GM12891 (cell line): Measurements from ENCODE around the gene EVA1A.

ENCODE experiments used
- DNase-seq: peaks from one replicate; pipeline ENCODE4 v3.0.0; 2011; ENCODE audit warnings: low spot score; ENCODE audit not compliant: insufficient read length
- FAIRE-seq: peaks from 2 replicates; lab custom pipeline; 2011; peaks lifted over from hg19 to GRCh38; lab: Jason Lieb, UNC
- PAX5 ChIP-seq: IDR thresholded peaks from 2 replicates; pipeline ENCODE4 v1.6.1; 2011; ENCODE audit warnings: low read length, moderate library complexity, mild to moderate bottlenecking; ENCODE audit not compliant: insufficient read depth, severe bottlenecking
- POLR2A ChIP-seq: IDR thresholded peaks from 2 replicates; pipeline ENCODE4 v1.6.1; 2011; ENCODE audit warnings: low read depth, low read length, control low read depth
- POLR2AphosphoS5 ChIP-seq: IDR thresholded peaks from 2 replicates; pipeline ENCODE4 v1.6.1; 2011; ENCODE audit warnings: low read depth, low read length, control low read depth
- POU2F2 ChIP-seq: IDR thresholded peaks from 2 replicates; pipeline ENCODE4 v1.6.1; 2011; ENCODE audit warnings: low read depth, mild to moderate bottlenecking, control low read depth, low read length, moderate library complexity
- SPI1 ChIP-seq: IDR thresholded peaks from 2 replicates; pipeline ENCODE4 v1.6.1; 2011; ENCODE audit warnings: low read depth, low read length, control low read depth
- TAF1 ChIP-seq: IDR thresholded peaks from 2 replicates; pipeline ENCODE4 v1.6.1; 2011; ENCODE audit warnings: low read depth, low read length, control low read depth

Gene EVA1A

DNA sequence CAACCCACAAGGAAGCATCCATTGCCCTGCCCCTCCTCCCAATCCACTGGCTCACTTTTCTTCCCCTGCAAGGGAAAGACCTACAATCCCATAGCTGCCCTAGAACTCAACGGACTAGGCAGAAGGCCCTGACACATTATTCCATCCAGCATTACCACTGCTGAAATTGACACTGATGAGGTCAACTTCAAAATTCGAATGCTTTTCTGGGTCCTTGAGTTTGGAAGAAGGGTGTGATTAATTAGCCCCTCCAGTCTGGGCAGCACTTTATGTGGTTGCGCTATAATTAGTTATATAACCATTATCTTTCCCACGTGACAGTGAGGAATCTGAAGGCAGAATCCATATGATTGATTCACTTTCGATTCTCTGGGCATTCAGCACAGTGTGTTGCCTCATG, 55.7 kb downstream of the EVA1A start:
- TF ChIP-seq PAX5 (no peak), POU2F2 (no peak), POLR2AphosphoS5 (no peak), TAF1 (no peak), SPI1 (no peak), POLR2A (no peak)
- DNase-seq (no peak), FAIRE-seq (no peak)

DNA sequence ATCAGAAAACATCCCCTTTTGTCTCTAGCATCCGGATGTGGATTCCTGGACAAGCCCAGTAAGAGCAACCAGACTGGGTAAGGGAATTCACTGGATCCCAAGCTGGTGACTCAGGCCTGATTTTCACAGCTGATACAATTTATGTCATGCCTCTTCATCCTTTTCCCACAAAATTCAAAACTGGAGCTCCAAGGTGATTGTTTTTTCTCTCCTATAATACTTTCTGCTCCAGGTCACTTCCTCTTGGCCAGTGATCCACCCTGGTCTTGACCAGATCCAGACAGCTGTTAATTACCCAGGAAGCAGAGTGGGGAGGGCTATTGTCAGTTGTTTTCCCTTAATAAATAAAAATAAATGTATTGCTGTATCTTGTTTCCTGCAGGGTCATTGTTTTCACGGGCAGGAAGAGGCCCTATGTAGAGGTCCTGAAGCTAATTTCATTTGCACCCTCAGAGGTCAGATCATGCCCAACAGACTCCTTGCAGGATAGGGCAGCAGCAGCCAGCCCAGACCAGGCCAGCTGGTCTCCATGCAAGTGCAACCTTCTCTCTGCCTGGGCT, 57.6 kb downstream of the EVA1A start:
- FAIRE-seq: no peak
- DNase-seq: no peak
- no peak for TF ChIP-seq POLR2A
- TF ChIP-seq POLR2AphosphoS5: no peak
- TF ChIP-seq PAX5: no peak
- no peak for TF ChIP-seq SPI1
- no peak for TF ChIP-seq POU2F2
- TF ChIP-seq TAF1: no peak

DNA sequence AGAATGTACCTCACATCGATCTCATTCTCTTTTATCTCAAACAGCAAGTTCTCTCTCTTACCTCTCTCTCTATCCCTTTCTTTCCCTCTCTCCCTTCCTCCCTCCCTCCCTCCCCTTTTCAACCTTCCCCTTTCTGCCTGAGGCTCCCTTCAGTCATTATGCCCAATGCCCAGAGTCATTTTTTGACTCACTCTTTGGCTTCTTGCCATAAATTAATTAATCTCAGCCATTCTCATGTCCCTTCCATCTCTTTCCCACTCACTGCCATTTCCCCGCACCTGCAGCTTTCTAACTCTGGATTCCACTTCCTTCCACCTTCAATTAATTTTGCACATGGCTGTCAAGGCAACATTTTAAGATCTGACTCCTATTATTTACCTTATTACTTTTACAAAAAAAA, 60.1 kb downstream of the EVA1A start:
- no peak for DNase-seq
- TF ChIP-seq POLR2AphosphoS5 (no peak), PAX5 (no peak), SPI1 (no peak), POU2F2 (no peak), POLR2A (no peak), TAF1 (no peak)
- FAIRE-seq: no peak

DNA sequence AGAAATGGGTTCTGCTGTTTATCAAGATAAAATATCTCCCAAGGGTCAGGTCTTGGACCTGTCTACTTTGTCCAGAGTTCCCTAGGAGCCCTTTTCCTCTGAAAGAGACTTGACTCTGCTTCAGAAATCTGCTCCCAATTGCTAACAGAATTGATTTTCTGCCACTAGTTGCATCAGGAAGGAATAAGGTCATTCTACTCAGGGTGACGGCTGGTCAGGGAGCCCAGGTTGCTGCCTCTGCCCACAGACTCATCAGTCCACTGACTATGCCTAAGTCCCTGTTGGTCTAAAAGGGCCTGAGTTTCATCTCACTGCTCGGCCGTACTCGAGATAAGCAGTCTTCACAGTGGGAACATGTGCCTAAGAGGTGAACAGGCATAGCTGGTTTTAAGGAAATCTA, 61.2 kb downstream of the EVA1A start:
- no peak for TF ChIP-seq POLR2AphosphoS5
- TF ChIP-seq TAF1: no peak
- no peak for TF ChIP-seq SPI1
- TF ChIP-seq POLR2A: no peak
- no peak for TF ChIP-seq POU2F2
- TF ChIP-seq PAX5: no peak
- FAIRE-seq (no peak), DNase-seq (no peak)

DNA sequence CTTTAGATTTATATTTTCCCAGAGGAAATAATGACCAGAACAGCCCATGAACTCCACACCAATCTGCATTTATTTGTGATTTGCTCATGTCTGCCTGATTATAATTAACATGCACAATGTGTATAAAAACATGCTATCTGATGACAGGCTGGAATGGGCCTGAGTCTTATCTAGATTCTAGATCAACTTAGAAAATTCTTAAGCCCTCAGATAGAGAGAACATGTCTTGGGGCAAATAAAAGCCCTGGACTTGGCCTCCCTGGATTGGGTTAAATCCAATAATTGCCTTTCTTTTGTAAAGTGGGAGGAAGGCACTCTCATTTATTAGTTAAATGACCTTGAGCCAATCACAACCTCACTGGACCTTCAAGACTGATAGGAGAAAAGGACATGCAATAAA, 61.8 kb downstream of the EVA1A start:
- no peak for TF ChIP-seq POU2F2
- no peak for TF ChIP-seq POLR2AphosphoS5
- no peak for TF ChIP-seq TAF1
- no peak for TF ChIP-seq SPI1
- TF ChIP-seq POLR2A: no peak
- no peak for TF ChIP-seq PAX5
- DNase-seq: no peak
- no peak for FAIRE-seq

DNA sequence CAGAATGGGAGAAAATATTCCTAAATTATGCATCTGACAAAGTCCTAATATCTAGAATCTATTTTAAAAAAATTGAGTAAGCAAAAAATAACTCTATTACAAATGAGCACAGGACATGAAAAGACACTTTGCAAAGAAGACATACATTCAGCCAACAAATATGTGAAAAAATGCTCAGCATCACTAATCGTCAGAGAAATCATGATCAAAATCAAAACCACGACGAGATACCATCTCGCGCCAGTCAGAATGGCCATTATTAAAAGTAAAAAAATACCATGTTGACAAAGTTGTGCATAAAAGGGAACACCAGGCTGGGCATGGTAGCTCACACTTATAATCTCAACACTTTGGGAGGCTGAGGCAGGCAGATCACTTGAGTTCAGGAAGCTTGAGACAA, 63.5 kb downstream of the EVA1A start:
- FAIRE-seq: no peak
- no peak for DNase-seq
- no peak for TF ChIP-seq SPI1
- no peak for TF ChIP-seq POU2F2
- TF ChIP-seq POLR2A: no peak
- TF ChIP-seq PAX5: no peak
- TF ChIP-seq POLR2AphosphoS5: no peak
- TF ChIP-seq TAF1: no peak

DNA sequence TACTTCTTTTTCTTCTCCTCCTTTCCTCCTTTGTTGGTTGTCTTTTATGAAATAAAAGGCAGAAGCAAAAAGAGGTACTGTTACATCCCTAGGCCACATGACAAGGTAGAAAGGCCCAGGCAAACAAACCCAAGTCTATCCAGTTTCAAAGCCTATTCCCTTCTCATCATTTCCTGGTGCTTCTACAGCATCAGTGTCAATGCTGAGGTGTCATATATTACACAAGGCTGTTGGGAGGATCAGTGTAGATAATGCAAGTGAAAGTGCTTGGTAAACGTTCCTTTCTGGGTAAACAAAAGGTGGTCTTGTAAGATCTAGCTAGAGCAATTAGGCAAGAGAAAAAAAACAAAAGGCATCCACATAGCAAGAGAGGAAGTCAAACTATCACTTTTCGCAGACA, 64.9 kb downstream of the EVA1A start:
- DNase-seq: no peak
- TF ChIP-seq PAX5 (no peak), POLR2AphosphoS5 (no peak), TAF1 (no peak), SPI1 (no peak), POLR2A (no peak), POU2F2 (no peak)
- FAIRE-seq: no peak

DNA sequence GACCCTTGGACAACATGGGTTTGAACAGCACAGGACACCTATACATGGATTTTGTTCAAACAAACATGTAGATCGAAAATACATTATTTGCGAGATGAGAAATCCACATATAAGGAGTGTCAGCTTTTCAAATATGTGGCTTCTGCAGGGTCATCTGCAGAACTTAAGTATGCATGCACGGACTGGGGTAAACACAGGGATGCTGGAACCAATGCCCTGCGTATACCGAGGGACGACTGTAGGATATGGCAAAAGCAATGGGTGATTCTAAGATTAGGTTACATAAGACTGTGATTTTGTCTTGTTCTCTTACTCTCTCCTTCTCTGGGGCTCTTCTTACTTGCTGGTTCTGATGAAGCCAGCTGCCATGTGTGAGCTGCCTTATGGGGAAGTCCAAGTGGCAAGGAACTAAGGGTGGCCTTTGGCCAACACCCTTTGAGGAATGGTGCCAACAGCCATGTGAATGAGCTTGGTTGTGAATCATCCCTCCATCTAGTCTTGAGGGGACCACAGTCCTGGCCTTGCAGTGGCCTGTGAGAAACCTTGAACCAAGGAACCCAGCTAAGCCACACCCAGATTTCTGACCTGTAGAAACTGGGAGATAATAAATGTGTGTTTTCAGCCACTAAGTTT, 66.5 kb downstream of the EVA1A start:
- no peak for FAIRE-seq
- TF ChIP-seq SPI1: no peak
- no peak for TF ChIP-seq POLR2A
- TF ChIP-seq POLR2AphosphoS5: no peak
- TF ChIP-seq TAF1: no peak
- no peak for TF ChIP-seq PAX5
- no peak for DNase-seq

DNA sequence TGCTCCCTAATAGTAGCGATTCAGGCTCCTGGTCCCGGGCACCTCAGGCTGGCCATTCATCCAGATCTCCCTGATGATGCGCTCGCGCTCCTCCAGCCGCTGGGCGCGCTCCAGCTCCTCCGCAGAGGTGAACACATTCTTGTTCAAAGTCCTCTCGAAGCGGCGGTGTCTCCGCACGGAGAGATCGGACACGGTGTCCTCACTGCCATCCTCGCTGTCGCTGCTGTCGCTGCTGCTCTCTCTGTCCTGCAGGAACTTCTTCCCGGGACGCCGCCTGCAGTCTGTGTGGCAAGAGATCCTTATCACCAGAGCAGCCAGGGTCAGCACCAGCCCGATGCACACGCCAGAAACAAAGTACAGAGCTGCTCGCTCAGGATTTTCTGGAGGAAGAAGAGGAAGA, 67.5 kb downstream of the EVA1A start:
- no peak for DNase-seq
- TF ChIP-seq TAF1 (no peak), POLR2A (no peak), POLR2AphosphoS5 (no peak), POU2F2 (no peak), SPI1 (no peak)
- no peak for FAIRE-seq

DNA sequence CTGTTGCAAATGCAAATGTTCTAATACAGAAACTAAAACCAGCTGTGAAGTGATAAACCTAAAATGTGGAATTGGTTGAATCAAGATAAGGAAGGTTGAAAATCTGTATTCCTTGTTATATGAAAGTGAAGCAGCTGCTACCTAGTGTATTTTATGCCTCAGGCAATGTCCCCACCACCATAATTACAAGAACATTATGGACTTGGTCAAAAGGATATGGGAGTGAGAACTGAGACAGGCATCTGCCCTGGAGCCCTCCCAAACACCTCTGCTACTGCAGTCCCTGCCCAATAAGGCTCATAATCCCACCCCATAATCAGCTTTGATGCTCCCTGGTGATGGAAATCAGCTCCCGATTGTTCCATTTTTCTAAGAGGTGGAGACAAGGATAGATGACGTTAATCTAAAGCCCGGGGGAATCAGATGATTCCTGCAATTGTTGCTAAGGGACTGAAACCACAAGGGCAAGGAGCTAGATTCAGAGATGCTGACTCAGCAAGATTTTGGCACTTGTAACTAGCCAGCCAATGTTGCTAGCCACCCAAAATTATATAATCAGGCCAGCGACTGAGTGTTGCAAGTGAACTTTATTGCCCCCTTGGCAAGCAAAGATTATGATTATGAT, 69.5 kb downstream of the EVA1A start:
- no peak for FAIRE-seq
- no peak for DNase-seq
- TF ChIP-seq PAX5 (no peak), POU2F2 (no peak), POLR2AphosphoS5 (no peak)

DNA sequence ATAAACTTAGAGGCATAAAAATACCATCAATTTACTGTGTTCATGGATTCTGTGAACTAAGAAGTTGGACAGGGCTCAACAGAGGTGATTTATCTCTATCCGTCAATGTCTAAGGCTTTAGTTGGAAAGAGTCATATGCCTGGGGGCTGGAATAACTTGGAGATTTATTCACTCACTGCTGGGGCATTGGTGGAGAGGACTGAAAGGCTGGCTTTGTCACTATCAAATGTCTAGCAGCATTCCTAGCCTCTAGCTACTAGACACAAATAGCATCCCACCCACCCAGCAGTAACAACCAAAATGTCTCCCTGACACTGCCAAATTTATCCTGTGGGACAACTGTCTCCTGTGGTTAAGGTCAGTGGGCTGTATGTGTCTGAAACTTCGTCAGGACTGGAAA, 71.0 kb downstream of the EVA1A start:
- TF ChIP-seq POLR2A (no peak), TAF1 (no peak), PAX5 (no peak), SPI1 (no peak), POU2F2 (no peak)
- FAIRE-seq: no peak

More for the DNA sequence above, 71.0 kb downstream of the EVA1A start:
- no peak for DNase-seq
